ENCODE measurements around the gene PAX2.

Gene PAX2

GRCh38 chr10:100837300-100837699 lies 91.9 kb downstream of the PAX2 start:
- Histone ChIP-seq H3K9me3 (ENCODE audit: insufficient read depth, low read length) (no peaks in the 10 kb centered on the region), H3K79me2 (ENCODE audit: insufficient read depth, low read length) (no peaks in the 10 kb centered on the region), H3K9me2 (replicated peaks; ENCODE audit: insufficient read depth, low read length) (no peaks in the 10 kb centered on the region), H3K27ac (ENCODE audit: low read depth, low read length) (no peak overlapping the region), H3K4me3 (ENCODE audit: insufficient read depth, low read length, poor library complexity, severe bottlenecking) (no peak overlapping the region), H3F3A (ENCODE audit: insufficient read depth) (no peaks in the 10 kb centered on the region), H3K36me3 (ENCODE audit: low read length) (no peaks in the 10 kb centered on the region), H3K4me2 (ENCODE audit: low read depth, low read length, poor library complexity, severe bottlenecking) (no peak overlapping the region), H3K9ac (ENCODE audit: low read length) (no peak overlapping the region), H4K20me1 (ENCODE audit: low read depth, low read length) (no peaks in the 10 kb centered on the region), H3K27me3 (ENCODE audit: low read length) (no peaks in the 10 kb centered on the region), H2AFZ (ENCODE audit: low read depth, low read length, severe bottlenecking) (no peak overlapping the region)
- TF ChIP-seq EZH2phosphoT487 (conservative IDR thresholded peaks at IDR 0.05; ENCODE audit: low read length): no peak
- TF ChIP-seq, protein P1, sequence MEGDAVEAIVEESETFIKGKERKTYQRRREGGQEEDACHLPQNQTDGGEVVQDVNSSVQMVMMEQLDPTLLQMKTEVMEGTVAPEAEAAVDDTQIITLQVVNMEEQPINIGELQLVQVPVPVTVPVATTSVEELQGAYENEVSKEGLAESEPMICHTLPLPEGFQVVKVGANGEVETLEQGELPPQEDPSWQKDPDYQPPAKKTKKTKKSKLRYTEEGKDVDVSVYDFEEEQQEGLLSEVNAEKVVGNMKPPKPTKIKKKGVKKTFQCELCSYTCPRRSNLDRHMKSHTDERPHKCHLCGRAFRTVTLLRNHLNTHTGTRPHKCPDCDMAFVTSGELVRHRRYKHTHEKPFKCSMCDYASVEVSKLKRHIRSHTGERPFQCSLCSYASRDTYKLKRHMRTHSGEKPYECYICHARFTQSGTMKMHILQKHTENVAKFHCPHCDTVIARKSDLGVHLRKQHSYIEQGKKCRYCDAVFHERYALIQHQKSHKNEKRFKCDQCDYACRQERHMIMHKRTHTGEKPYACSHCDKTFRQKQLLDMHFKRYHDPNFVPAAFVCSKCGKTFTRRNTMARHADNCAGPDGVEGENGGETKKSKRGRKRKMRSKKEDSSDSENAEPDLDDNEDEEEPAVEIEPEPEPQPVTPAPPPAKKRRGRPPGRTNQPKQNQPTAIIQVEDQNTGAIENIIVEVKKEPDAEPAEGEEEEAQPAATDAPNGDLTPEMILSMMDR (IDR thresholded peaks at IDR 0.05; ENCODE audit: insufficient read depth, low read length, poor library complexity, severe bottlenecking): no peak

DNA sequence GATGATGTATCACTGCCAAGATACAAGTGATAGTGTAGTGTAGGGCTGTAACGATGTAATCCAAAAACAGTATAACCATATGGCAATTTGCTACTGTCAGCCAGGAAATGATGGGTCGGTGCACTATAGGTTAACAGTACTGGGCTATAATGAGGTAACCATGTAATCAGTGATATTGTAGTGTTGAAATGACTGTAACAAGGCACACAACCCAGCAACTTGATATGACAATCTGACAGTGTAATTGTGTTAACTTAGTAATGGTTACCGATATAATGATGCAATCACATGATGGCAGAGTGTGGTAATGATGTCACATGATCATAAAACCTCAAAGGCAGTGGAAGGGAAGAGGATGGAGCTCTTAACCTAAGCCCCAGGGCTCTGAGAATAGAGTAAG lies 93.6 kb downstream of the PAX2 start:
- Histone ChIP-seq H4K20me1 (ENCODE audit: low read depth, low read length) (no peaks in the 10 kb centered on the region), H3K27me3 (ENCODE audit: low read length) (no peaks in the 10 kb centered on the region), H3K9me3 (ENCODE audit: insufficient read depth, low read length) (no peaks in the 10 kb centered on the region), H3K79me2 (ENCODE audit: insufficient read depth, low read length) (no peaks in the 10 kb centered on the region), H2AFZ (ENCODE audit: low read depth, low read length, severe bottlenecking) (no peak overlapping the region), H3K9me2 (replicated peaks; ENCODE audit: insufficient read depth, low read length) (no peaks in the 10 kb centered on the region), H3K27ac (ENCODE audit: low read depth, low read length) (no peak overlapping the region), H3F3A (ENCODE audit: insufficient read depth) (no peaks in the 10 kb centered on the region), H3K36me3 (ENCODE audit: low read length) (no peaks in the 10 kb centered on the region), H3K4me3 (ENCODE audit: insufficient read depth, low read length, poor library complexity, severe bottlenecking) (no peak overlapping the region), H3K4me2 (ENCODE audit: low read depth, low read length, poor library complexity, severe bottlenecking) (no peak overlapping the region), H3K9ac (ENCODE audit: low read length) (no peak overlapping the region)
- TF ChIP-seq, protein P1 (IDR thresholded peaks at IDR 0.05; ENCODE audit: insufficient read depth, low read length, poor library complexity, severe bottlenecking): no peak
- TF ChIP-seq EZH2phosphoT487 (conservative IDR thresholded peaks at IDR 0.05; ENCODE audit: low read length): no peak

DNA sequence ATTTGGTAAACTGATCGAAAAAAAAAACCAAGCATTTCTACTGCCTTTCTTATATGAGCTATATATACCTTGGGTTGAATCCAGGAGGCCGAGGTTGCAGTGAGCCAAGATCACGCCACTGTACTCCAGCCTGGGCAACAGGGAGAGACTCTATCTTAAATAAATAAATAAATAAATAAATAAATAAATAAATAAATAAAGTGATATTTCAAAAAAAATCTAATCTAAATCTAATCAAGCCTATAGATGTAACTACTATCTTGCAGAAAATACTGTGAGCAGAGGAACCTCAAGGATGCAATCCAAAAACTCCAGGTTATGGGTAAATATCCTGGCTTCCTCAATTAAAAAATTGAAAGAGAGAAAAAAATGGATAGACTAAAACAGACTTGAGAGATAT lies 96.1 kb downstream of the PAX2 start:
- no peaks in the 10 kb centered on the region for H3K27me3 ChIP-seq (ENCODE audit: low read length)
- no peak overlapping the region for H2AFZ ChIP-seq (ENCODE audit: low read depth, low read length, severe bottlenecking)

More for the DNA sequence above, 96.1 kb downstream of the PAX2 start:
- no peaks in the 10 kb centered on the region for H3K79me2 ChIP-seq (ENCODE audit: insufficient read depth, low read length)
- TF ChIP-seq, protein P1 (IDR thresholded peaks at IDR 0.05; ENCODE audit: insufficient read depth, low read length, poor library complexity, severe bottlenecking): no peak
- no peak for TF ChIP-seq EZH2phosphoT487 (conservative IDR thresholded peaks at IDR 0.05; ENCODE audit: low read length)
- H4K20me1 ChIP-seq (ENCODE audit: low read depth, low read length): no peaks in the 10 kb centered on the region
- no peak overlapping the region for H3K27ac ChIP-seq (ENCODE audit: low read depth, low read length)
- no peaks in the 10 kb centered on the region for H3K9me2 ChIP-seq (replicated peaks; ENCODE audit: insufficient read depth, low read length)
- H3K9ac ChIP-seq (ENCODE audit: low read length): no peak overlapping the region
- no peak overlapping the region for H3K4me3 ChIP-seq (ENCODE audit: insufficient read depth, low read length, poor library complexity, severe bottlenecking)
- H3F3A ChIP-seq (ENCODE audit: insufficient read depth): no peaks in the 10 kb centered on the region
- no peaks in the 10 kb centered on the region for H3K9me3 ChIP-seq (ENCODE audit: insufficient read depth, low read length)
- H3K4me2 ChIP-seq (ENCODE audit: low read depth, low read length, poor library complexity, severe bottlenecking): no peak overlapping the region
- no peaks in the 10 kb centered on the region for H3K36me3 ChIP-seq (ENCODE audit: low read length)
